ACHN (cell line): ENCODE results near the gene SHISAL2B.
"Not testable (repeated sequence)": the region's sequence is repeated elsewhere in the genome, so short reads cannot be mapped to it uniquely, and the experiment has no call there.

Experiments used
- DNase-seq: peaks from one replicate; pipeline ENCODE4 v3.0.0-alpha.2; 2015
- in situ Hi-C: cut with HindIII; loops from 2 replicates; pipeline ENCODE4 v1.10.0; 2017; ENCODE audit warnings: low sequenced_read_pairs, low pct_ligation_motif_present, low pct_unique_long_range_greater_than_20kb

The SHISAL2B gene

DNA sequence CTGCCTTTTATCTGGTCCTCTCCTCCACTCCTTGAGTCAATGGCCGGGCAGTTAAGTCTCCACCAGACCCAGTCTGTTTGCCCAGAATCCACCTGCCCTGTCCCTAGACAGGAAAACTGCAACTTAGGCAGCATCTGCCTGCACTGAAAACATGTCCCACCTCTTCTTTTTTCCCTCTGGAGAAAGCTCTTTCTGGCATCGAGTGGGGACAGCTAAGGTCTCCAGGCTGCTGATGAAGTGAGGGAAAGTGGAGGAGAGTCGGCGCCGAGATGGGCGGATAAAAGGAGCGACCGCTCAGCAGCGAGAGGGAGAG lies 243 bp upstream of the SHISAL2B start:
- DNase-seq = peak; percentile 8
- in situ Hi-C loops = no loop called here

DNA sequence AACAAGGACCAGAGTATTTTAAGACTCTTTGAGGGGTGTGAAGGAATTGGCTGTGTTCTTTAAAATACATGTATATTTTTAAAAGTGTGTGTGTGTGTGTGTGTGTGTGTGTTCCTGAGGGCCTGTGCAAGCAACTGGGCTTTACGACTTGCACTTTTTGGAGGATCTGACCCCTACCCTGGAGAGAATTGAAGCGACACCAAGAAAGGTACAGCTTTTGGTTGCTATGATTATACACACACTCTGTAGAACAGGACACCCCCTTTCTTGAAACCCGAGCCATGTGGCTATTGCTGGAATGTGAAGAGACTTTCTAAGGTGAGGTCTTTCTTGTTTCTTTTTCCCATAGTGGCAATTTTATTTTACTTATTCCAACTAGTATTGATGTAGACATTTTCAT lies 988 bp downstream of the SHISAL2B start:
- in situ Hi-C loops = no loop called here
- DNase-seq = peak; percentile 19

DNA sequence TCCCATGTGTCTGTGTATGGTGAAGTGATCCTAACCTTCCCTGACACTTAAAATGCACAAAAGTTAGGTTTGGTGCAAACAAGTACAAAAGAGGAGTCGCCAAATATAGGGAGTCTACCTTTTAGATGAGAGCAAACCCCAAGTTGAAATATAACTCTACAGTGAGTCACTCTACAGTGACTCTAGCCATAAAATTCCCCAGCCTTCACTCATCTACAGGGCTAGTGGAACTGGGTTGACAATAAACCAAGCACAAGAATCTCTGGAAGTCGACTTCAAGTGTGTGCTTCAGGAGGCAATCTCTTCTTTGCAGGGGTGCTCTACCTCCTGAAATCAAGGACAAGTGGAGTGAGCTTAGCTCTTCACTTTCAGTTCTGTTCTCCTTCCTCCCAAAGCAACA lies 3.3 kb downstream of the SHISAL2B start:
- in situ Hi-C loops = no loop called here
- DNase-seq = peak; percentile 70

- DNase-seq, in situ Hi-C loops: not testable (repeated sequence)
Measured at GRCh38 chr5:64696414-64696813, 6.1 kb downstream of the SHISAL2B start.

DNA sequence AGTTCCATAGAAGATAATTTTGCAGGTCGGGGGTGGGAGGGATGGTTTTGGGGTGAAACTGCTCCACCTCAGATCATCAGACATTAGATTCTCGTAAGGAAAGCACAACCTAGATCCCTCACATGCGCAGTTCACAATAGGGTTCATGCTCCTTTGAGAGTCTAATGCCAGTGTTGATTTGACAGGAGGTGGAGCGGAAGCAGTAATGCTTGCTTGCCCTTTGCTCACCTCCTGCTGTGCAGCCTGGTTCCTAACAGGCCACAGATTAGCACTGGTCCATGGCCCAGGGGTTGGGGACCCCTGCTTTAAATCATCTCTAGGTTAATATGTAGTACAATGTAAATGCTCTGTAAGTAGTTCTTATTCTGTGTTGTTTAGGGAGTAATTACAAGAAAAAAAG lies 10.5 kb downstream of the SHISAL2B start:
- DNase-seq = no peak
- in situ Hi-C loops = no loop called here

DNA sequence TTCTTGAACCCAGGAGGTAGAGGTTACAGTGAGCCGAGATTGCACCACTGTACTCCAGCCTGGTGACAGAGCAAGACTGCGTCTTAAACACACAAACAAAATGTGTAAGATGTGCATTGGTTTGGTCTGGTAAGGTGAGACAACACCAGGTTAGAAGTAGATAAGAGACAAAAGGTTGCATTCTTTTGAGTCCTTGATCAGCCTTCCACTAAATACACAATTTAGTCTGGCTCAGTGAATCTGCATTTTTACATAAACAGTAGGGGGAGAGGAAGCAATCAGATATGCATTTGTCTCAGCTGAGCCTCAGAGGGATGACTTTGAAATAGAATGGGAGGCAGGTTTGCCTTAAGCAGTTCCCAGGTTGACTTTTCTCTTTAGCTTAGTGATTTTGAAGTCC lies 15.8 kb downstream of the SHISAL2B start:
- in situ Hi-C loops, DNase-seq: not testable (repeated sequence)

GRCh38 chr5:64707191-64707590 lies 16.9 kb downstream of the SHISAL2B start:
- DNase-seq = no peak
- in situ Hi-C loops = no loop called here

- in situ Hi-C loops, DNase-seq: not testable (repeated sequence)
Measured at GRCh38 chr5:64714495-64714894, 24.2 kb downstream of the SHISAL2B start.

- in situ Hi-C loops = no loop called here
- no peak for DNase-seq
Measured at GRCh38 chr5:64722588-64722987, 32.3 kb downstream of the SHISAL2B start.

- no peak for DNase-seq
- in situ Hi-C loops = no loop called here
Measured at GRCh38 chr5:64727150-64727549, 36.8 kb downstream of the SHISAL2B start.

DNA sequence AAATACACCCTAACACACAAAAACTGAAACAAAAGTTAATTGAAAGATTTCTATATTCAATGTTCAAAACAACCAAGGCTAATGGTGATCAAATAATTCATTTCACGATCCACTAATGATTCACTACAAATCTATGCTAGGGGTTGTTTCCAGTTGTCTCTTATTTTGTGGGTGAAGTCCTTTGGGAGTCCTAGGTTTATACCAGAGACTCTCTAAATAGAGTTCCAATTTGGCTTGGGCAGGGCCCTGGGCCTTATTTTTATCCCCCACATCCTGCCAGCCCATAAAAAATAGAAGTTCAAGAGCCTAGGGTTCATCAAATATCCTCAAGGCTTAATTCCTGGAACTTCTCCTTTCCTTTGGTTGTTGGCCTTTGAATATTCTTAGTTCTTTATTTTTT lies 52.1 kb downstream of the SHISAL2B start:
- in situ Hi-C loops = no loop called here
- DNase-seq = no peak

GRCh38 chr5:64742821-64743220 lies 52.5 kb downstream of the SHISAL2B start:
- in situ Hi-C loops = no loop called here
- no peak for DNase-seq

DNA sequence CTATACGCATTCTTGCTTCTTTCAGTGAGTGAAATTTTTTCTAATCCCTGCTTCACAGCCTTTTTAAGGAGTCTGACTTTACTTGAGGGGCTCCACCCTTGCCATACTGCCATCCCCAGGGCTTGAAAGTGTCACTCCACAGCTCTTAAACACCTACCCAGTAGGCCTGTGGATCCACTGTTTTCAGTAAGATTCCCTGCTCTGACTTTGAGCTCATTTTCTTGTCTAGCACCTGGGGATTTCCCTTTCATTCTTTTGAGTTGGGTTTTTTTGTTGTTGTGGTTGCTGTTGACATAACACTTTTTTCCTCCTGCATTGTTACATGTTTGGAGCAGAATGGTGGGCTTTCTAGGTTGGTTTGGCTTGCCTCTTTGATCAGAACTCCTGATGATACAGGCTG lies 54.6 kb downstream of the SHISAL2B start:
- DNase-seq = no peak
- in situ Hi-C loops = no loop called here

GRCh38 chr5:64746446-64746845 lies 56.1 kb downstream of the SHISAL2B start:
- in situ Hi-C loops = no loop called here
- no peak for DNase-seq

DNA sequence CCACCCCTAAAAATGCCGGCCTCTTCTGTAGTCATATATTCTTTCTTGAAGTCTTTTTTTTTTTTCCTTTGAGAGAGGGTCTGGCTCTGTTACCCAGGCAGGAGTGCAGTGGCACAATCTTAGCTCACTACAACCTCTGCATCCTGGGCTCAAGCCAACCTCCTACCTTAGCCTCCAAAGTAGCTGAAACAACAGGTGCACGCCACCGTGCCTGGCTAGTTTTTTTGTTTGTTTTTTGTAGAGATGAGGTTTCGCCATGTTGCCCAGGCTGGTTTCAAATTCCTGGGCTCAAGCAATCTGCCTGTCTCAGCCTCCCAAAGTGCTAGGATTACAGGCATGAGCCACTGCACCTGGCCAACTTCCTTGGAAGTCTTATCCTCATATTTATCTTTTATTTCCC lies 59.1 kb downstream of the SHISAL2B start:
- no peak for DNase-seq
- in situ Hi-C loops = no loop called here

DNA sequence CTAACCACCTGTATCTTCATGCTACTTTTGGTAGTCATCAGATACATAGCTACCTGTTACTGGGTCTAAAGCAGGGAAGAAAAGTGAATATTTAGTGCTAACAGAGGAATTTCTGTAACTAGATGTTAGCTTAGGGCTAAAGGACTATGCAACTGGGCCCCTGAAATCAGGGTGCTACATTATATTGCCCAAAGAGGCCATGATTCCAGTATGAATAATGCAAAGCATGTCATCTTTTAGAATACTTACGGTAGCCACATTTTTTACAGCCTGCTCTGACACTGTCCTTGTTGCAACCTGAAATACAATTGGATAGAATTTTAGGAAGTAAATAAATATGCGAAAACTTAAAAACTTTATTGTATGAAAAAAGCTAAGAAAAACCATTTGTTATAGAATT lies 63.8 kb downstream of the SHISAL2B start:
- no peak for DNase-seq
- in situ Hi-C loops = no loop called here

- no peak for DNase-seq
- in situ Hi-C loops = no loop called here
Measured at GRCh38 chr5:64758901-64759300, 68.6 kb downstream of the SHISAL2B start.

DNA sequence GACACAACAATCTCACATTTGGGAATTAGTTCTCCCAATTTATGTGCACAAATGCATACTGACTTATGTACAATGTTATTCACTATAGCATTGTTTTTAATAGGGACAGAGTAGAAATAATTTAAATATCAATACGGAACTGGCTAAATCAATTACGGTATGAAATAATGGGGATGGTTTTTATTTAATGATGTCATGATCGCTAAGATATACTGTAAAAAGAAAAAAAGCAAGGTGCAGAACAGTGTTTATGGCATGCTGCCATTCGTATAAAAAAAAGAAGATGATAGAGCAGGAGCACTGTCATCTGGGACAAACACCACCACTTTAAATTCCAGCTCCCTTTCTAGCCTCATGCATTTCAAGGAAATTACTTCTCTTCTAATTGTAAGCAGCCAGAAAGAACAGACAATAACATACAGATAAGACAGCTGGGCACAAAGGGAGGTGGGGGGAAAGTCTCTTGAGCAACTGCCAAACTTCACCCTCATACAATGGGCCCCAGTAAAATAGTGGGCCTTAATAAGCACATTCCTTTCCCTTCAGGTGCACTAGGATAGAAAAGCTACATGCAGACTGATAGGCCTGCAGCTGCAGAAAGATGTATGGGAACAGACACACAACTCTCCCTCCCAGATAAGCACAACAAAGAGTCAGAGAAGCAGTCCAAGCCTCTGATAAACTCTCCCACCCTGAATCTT lies 69.8 kb downstream of the SHISAL2B start:
- no peak for DNase-seq
- in situ Hi-C loops = no loop called here

DNA sequence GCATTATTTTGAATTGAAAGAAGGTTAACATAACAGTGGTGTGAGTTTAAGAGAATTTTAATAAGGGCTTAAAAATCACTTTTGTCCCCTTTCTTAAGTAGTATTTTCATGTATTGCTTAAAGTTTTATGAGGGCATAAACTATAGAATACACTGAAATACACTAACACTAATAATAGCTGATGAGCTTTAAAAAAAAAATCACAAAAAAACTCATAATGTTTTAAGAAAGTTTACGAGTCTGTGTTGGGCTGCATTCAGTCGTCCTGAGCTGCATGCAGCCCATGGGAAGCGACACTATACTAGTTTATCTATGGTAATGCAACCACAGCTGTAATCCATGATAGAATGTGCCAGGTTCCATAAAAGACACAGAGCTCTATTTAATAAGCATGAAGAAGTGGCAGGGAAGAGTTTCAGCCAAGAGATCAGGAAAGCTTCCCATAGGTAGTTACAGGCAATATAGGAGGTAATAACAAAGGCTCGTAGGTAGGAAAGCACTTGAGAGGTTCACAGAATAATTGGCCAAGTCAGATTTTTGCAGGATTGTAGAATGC lies 73.7 kb downstream of the SHISAL2B start:
- in situ Hi-C loops = no loop called here
- DNase-seq = no peak

DNA sequence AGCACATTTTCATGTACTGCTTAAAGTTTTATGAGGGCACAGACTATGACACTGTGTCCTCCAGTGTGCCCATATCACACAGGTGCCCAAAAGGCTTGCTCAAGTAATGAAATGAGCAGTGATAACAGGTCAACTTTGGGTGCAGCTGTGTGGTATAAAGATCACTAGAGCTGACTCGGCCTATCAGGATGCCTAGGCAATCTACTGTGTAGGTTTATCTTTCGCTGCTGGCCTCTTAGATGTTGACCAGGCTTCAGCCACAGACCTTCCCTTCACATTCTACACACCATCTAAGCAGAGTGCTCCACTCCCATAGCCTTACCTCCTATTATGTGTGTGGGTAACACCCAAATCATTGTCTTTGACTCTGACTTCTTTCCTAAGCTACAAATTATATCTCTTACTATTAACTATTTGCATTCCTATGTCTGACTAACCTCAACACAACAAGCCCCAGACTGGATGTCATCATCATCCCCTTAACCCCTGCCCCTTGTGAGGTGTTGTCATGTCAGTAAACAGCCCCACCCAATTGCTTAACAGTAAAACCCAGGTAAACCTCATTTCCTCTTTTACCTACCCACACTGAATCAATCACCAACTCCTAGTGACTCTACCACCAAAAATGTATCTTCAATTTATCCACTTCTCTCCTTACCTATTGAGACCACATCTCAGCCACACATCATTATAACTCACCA lies 75.7 kb downstream of the SHISAL2B start:
- in situ Hi-C loops = no loop called here
- DNase-seq = no peak
